Gastrocnemius medialis (tissue), 4 donors: ENCODE data around the gene PRR14L. TPM values are rescaled to one million over a fixed set of nuclear protein-coding genes. Genes with fewer than 3 reads are reported as not detected.
"Not testable (repeated sequence)": the region's sequence is repeated elsewhere in the genome, so short reads cannot be mapped to it uniquely, and the experiment has no call there.

Experiments
- ATAC-seq, 2 donors: fragments of 150-250 bp; one replicate each; pipeline ENCODE4 v1.9.1; 2016
- DNase-seq, 2 donors: peaks; one replicate each; pipeline ENCODE4 v3.0.0-alpha.2; 2019
- H3K27ac ChIP-seq, 4 donors: fragments of 200-600 bp; sonication (generic); 1 replicate in 1 of 4; 2 replicates in 3 of 4; pipeline ENCODE4 v1.5.1; 2016 to 2018; ENCODE audit warnings: mild to moderate bottlenecking in 2 of 4, moderate library complexity in 1 of 4
- H3K27me3 ChIP-seq, 3 donors: fragments of 200-600 bp; sonication (generic) in 2 of 3; 1 replicate in 1 of 3; 2 replicates in 2 of 3; pipeline versions ENCODE4 v1.5.1 to v1.6.0; 2016 to 2019; ENCODE audit warnings: mild to moderate bottlenecking in 1 of 3, moderate library complexity in 1 of 3
- H3K36me3 ChIP-seq, 2 donors: fragments of 200-600 bp; sonication (generic) in 1 of 2; one replicate each; pipeline ENCODE4 v1.5.1; 2017 to 2018
- H3K4me1 ChIP-seq, 2 donors: fragments of 200-600 bp; sonication (generic) in 1 of 2; one replicate each; pipeline ENCODE4 v1.5.1; 2016 to 2017; ENCODE audit warnings: mild to moderate bottlenecking in 2 of 2
- H3K4me3 ChIP-seq, 4 donors: fragments of 200-600 bp; sonication (generic) in 3 of 4; 1 replicate in 1 of 4; 2 replicates in 3 of 4; pipeline ENCODE4 v1.5.1; 2016 to 2019; ENCODE audit warnings: mild to moderate bottlenecking in 2 of 4
- H3K9me3 ChIP-seq, 3 donors: fragments of 200-600 bp; sonication (generic) in 2 of 3; 1 replicate in 1 of 3; 2 replicates in 2 of 3; pipeline ENCODE4 v1.5.1; 2016 to 2019
- POLR2A ChIP-seq, 2 donors: fragments of 450-650 bp; IDR thresholded peaks; one replicate each; pipeline ENCODE4 v1.6.1; 2017; ENCODE audit warnings: antibody characterized with exemption in 2 of 2, mild to moderate bottlenecking in 2 of 2, moderate library complexity in 2 of 2
- in situ Hi-C, 4 donors: fragments of 200-750 bp; cut with MboI; loops; one replicate each; pipeline versions ENCODE4 v1.15.0 to v1.8.0; 2017; ENCODE audit warnings: low sequenced_read_pairs in 4 of 4
- intact Hi-C: fragments of 100-400 bp; cut with DNase I; formaldehyde crosslinking; loops from one replicate; pipeline ENCODE4 v1.15.1; 2023; ENCODE audit warnings: low total_unique reads
- total RNA-seq, 4 donors: library from RNA; depleted of rRNA; stranded (reverse); fragments of >200 nt; gene quantifications; one replicate each; pipeline versions ENCODE4 v1.1.0 to v1.2.3, GENCODE V29; 2016
- TF ChIP-seq, protein P1 (sequence below), 5 experiments: fragments of 450-650 bp in 3 of 5; fragments of 200-600 bp in 2 of 5; sonication (generic) in 2 of 5; IDR thresholded peaks in 4 of 5; conservative IDR thresholded peaks in 1 of 5; 1 replicate in 4 of 5; 2 replicates in 1 of 5; pipeline ENCODE4 v1.5.1; 2016 to 2019; ENCODE audit warnings: antibody characterized with exemption in 5 of 5, mild to moderate bottlenecking in 3 of 5, moderate library complexity in 3 of 5

Gene PRR14L
- total RNA-seq, 4 donors from 2014 or later: 6.5 to 8.4 (median 7.1) TPM

DNA sequence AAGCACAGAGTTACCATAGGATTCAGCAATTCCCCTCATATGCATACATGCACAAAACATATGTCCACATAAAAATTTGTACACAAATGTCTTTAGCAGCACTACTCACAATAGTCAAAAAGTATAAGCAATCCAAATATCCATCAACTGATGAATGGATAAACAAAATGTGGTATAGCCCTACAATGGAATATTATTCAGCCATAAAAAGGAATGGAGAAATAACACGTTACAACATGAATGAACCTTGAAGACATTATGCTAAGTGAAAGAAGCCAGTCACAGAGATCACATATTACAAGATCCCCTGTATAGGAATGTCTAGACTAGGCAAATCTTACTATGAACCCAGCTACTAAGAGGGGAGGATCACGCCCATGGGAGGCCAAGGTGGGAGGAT lies 7.2 kb downstream of the PRR14L start:
- no peaks in the 10 kb centered on the region for H3K27me3 ChIP-seq

DNA sequence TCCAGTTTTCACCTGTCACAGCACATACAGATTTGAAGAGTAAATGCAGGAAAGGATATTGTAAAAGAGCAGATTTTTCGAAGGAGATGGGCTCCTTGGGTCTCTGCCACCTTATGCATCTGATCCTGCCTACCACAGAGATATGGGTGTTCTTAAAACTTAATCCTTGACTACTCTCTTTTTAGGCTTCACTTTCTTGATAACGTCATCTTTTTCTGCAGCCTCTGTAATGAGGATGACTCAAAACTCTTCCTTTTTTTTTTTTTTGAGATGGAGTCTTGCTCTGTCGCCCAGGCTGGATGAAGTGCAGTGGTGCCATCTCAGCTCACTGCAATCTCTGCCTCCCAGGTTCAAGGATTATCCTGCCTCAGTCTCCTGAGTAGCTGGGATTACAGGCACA lies 7.8 kb downstream of the PRR14L start:
- H3K27me3 ChIP-seq: no peaks in the 10 kb centered on the region
- TF ChIP-seq, protein P1, sequence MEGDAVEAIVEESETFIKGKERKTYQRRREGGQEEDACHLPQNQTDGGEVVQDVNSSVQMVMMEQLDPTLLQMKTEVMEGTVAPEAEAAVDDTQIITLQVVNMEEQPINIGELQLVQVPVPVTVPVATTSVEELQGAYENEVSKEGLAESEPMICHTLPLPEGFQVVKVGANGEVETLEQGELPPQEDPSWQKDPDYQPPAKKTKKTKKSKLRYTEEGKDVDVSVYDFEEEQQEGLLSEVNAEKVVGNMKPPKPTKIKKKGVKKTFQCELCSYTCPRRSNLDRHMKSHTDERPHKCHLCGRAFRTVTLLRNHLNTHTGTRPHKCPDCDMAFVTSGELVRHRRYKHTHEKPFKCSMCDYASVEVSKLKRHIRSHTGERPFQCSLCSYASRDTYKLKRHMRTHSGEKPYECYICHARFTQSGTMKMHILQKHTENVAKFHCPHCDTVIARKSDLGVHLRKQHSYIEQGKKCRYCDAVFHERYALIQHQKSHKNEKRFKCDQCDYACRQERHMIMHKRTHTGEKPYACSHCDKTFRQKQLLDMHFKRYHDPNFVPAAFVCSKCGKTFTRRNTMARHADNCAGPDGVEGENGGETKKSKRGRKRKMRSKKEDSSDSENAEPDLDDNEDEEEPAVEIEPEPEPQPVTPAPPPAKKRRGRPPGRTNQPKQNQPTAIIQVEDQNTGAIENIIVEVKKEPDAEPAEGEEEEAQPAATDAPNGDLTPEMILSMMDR (IDR thresholded peaks at IDR 0.05 in 4 of 5, conservative IDR thresholded peaks at IDR 0.05 in 1 of 5): no peak
- no peak for TF ChIP-seq POLR2A (IDR thresholded peaks at IDR 0.05)
- intact Hi-C loops (no loop called here), in situ Hi-C loops (no loop called here)
- H3K4me3 ChIP-seq: no peak overlapping the region
- peaks cover 0 to 26% of the 10 kb centered on the region in 2 donors for H3K36me3 ChIP-seq
- no peak overlapping the region for H3K27ac ChIP-seq
- no peaks in the 10 kb centered on the region for H3K4me1 ChIP-seq
- ATAC-seq (no peak), DNase-seq (no peak)
- no peaks in the 10 kb centered on the region for H3K9me3 ChIP-seq

More for the DNA sequence above, 7.2 kb downstream of the PRR14L start:
- no peaks in the 10 kb centered on the region for H3K9me3 ChIP-seq
- no peak overlapping the region for H3K27ac ChIP-seq
- DNase-seq (no peak), ATAC-seq (no peak)
- peaks cover 0 to 26% of the 10 kb centered on the region in 2 donors for H3K36me3 ChIP-seq
- intact Hi-C loops: no loop called here
- in situ Hi-C loops: no loop called here
- TF ChIP-seq, protein P1 (IDR thresholded peaks at IDR 0.05 in 4 of 5, conservative IDR thresholded peaks at IDR 0.05 in 1 of 5): no peak
- TF ChIP-seq POLR2A (IDR thresholded peaks at IDR 0.05): no peak
- no peak overlapping the region for H3K4me3 ChIP-seq
- H3K4me1 ChIP-seq: no peaks in the 10 kb centered on the region

DNA sequence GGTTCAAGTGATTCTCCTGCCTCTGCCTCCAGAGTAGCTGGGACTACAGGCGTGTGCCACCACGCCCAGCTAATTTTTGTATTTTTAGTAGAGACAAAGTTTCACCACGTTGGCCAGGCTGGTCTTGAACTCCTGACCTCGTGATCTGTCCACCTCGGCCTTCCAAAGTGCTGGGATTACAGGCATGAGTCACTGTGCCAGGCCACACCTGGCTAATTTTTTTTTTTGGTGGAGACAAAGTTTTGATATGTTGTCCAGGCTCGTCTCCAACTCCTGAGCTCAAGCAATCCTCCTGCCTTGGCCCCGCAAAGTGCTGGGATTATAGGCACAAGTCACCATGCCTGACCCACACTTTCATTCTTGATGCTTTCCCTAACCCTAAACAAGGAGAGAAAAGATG lies 9.6 kb downstream of the PRR14L start:
- H3K36me3 ChIP-seq: peaks cover 0 to 26% of the 10 kb centered on the region in 2 donors
- H3K9me3 ChIP-seq, intact Hi-C loops, H3K4me1 ChIP-seq, ATAC-seq, H3K4me3 ChIP-seq, DNase-seq, H3K27ac ChIP-seq, in situ Hi-C loops, H3K27me3 ChIP-seq: not testable (repeated sequence)

DNA sequence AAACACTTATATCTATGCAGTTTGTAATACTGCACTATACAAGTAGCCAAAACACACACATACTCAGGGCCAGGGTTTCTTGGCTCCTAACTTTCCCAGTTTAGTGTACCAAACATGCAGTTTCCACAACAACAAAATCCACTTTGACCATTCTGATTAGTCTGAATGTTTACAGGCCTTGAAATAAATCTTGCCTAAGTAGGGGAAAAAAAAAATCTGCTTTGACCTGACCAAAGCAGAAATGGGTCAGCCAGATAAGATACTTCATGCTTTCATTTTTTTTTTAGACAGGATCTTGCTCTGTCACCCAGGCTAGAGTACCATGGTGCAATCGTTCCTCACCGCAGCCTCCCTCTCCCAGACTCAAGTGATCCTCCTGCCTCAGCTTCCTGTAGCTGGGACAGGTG lies 10.1 kb downstream of the PRR14L start:
- no peaks in the 10 kb centered on the region for H3K9me3 ChIP-seq
- TF ChIP-seq, protein P1 (IDR thresholded peaks at IDR 0.05 in 4 of 5, conservative IDR thresholded peaks at IDR 0.05 in 1 of 5): no peak
- TF ChIP-seq POLR2A (IDR thresholded peaks at IDR 0.05): no peak
- H3K27me3 ChIP-seq: no peaks in the 10 kb centered on the region
- in situ Hi-C loops (no loop called here), intact Hi-C loops (no loop called here)
- ATAC-seq (no peak), DNase-seq (no peak)
- H3K27ac ChIP-seq: no peak overlapping the region
- H3K4me1 ChIP-seq: no peaks in the 10 kb centered on the region
- peaks cover 0 to 21% of the 10 kb centered on the region in 2 donors for H3K36me3 ChIP-seq
- H3K4me3 ChIP-seq: no peak overlapping the region

DNA sequence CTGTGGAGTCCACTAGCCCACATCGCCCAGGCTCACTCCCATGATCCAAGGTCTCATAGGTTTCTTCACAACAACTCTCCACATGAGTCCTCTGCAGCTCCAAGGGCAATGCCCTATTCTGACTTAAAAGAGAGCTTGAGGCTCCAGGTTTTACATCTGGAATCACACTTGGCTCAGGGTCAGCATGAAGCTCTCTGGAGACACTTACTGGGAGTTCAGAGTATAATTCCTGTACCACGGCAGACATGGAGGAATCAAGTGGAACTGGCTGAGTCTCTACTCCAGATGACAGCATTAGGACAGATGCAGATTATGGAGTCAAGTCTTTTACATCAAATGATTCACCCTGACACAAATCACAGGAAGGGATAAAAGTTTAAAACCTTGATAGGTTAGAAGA lies 11.4 kb downstream of the PRR14L start:
- in situ Hi-C loops: no loop called here
- H3K4me1 ChIP-seq: no peaks in the 10 kb centered on the region
- H3K36me3 ChIP-seq: peaks cover 0 to 16% of the 10 kb centered on the region in 2 donors
- DNase-seq (no peak), ATAC-seq (no peak)
- H3K27ac ChIP-seq: no peak overlapping the region
- TF ChIP-seq, protein P1 (IDR thresholded peaks at IDR 0.05 in 4 of 5, conservative IDR thresholded peaks at IDR 0.05 in 1 of 5): no peak
- TF ChIP-seq POLR2A (IDR thresholded peaks at IDR 0.05): no peak
- H3K27me3 ChIP-seq: no peaks in the 10 kb centered on the region
- intact Hi-C loops: no loop called here
- H3K9me3 ChIP-seq: no peaks in the 10 kb centered on the region
- H3K4me3 ChIP-seq: no peak overlapping the region
